Endothelial cell of umbilical vein (primary cell): ENCODE data around the gene C20orf141. TPM values are rescaled to one million over a fixed set of nuclear protein-coding genes. Genes with fewer than 3 reads are reported as not detected.

Experiments
- BruUV-seq: library from RNA; stranded (reverse); fragments of 400-500 nt; replicated peaks from 2 replicates; lab custom pipeline; 2021; lab: Mats Ljungman, UMichigan
- CTCF ChIA-PET: fragments of 300-600, 350-600 bp; sonication (Branson Sonifier 250); formaldehyde crosslinking; loops from one replicate; lab custom pipeline; 2021; ENCODE audit warnings: antibody characterized with exemption, inconsistent platforms; lab: Charles Lee
- POLR2A ChIA-PET: fragments of 300-600, 350-600 bp; sonication (Branson Sonifier 250); formaldehyde crosslinking; loops from one replicate; lab custom pipeline; 2021; ENCODE audit warnings: antibody characterized with exemption, inconsistent platforms; lab: Charles Lee
- DNase-seq: peaks from one replicate; pipeline ENCODE4 v3.0.0-alpha.2; 2011; ENCODE audit warnings: low read depth, low spot score
- FAIRE-seq: peaks from 2 replicates; lab custom pipeline; 2011; peaks lifted over from hg19 to GRCh38; lab: Jason Lieb, UNC
- H2AFZ ChIP-seq: 2 replicates; pipeline ENCODE4 v1.6.0; 2012; ENCODE audit warnings: low read depth, low read length, control low read depth, inconsistent platforms
- H3K27ac ChIP-seq: 2 replicates; pipeline ENCODE4 v1.5.1; 2011; ENCODE audit warnings: low read depth, mild to moderate bottlenecking, control low read depth, low read length, moderate library complexity; ENCODE audit not compliant: insufficient read depth
- H3K27me3 ChIP-seq, 2 experiments: 2 replicates each; pipeline versions ENCODE4 v1.6.0 to v1.6.1; 2011; ENCODE audit warnings: low read length in 2 of 2, mixed read lengths in 1 of 2; ENCODE audit not compliant: control insufficient read depth in 2 of 2, insufficient read depth in 2 of 2
- H3K36me3 ChIP-seq, 2 experiments: 2 replicates in 1 of 2; 3 replicates in 1 of 2; pipeline ENCODE4 v1.5.1; 2011; ENCODE audit warnings: low read length in 2 of 2, mild to moderate bottlenecking in 1 of 2, moderate library complexity in 1 of 2; ENCODE audit not compliant: control insufficient read depth in 2 of 2, insufficient read depth in 2 of 2; ENCODE audit errors: extremely low read depth in 1 of 2
- H3K4me1 ChIP-seq: 3 replicates; pipeline ENCODE4 v1.5.1; 2011; ENCODE audit warnings: mild to moderate bottlenecking, low read length; ENCODE audit not compliant: control insufficient read depth, insufficient read depth; ENCODE audit errors: extremely low read depth
- H3K4me2 ChIP-seq: 2 replicates; pipeline ENCODE4 v1.6.1; 2011; ENCODE audit warnings: low read length, control low read depth, mixed read lengths; ENCODE audit not compliant: insufficient read depth
- H3K4me3 ChIP-seq, 3 experiments: fragments of 200-600 bp in 1 of 3; sonication (generic), shearing (Covaris generic) in 1 of 3; replicated peaks in 1 of 3; 2 replicates each; pipeline ENCODE4 v1.5.1; 2011 to 2016; ENCODE audit warnings: control low read depth in 3 of 3, low read length in 3 of 3, mild to moderate bottlenecking in 2 of 3, inconsistent platforms in 1 of 3, low read depth in 1 of 3, moderate library complexity in 1 of 3; ENCODE audit not compliant: insufficient read depth in 1 of 3
- H3K79me2 ChIP-seq: 2 replicates; pipeline ENCODE4 v1.6.0; 2012; ENCODE audit warnings: low read length, inconsistent platforms; ENCODE audit not compliant: control insufficient read depth, insufficient read depth
- H3K9ac ChIP-seq: replicated peaks from 2 replicates; pipeline ENCODE3; 2011; ENCODE audit warnings: low read length, control low read depth; ENCODE audit not compliant: insufficient read depth; ENCODE audit errors: extremely low read depth
- H3K9me1 ChIP-seq: replicated peaks from 3 replicates; pipeline ENCODE4 v1.6.0; 2011; ENCODE audit warnings: mild to moderate bottlenecking, low read length; ENCODE audit not compliant: control insufficient read depth, insufficient read depth; ENCODE audit errors: extremely low read depth
- H3K9me3 ChIP-seq: replicated peaks from 2 replicates; pipeline ENCODE4 v1.5.1; 2012; ENCODE audit warnings: low read length, inconsistent platforms; ENCODE audit not compliant: control insufficient read depth, insufficient read depth
- H4K20me1 ChIP-seq: replicated peaks from 2 replicates; pipeline ENCODE3; 2011; ENCODE audit warnings: mild to moderate bottlenecking, low read length; ENCODE audit not compliant: control insufficient read depth, insufficient read depth; ENCODE audit errors: extremely low read depth
- EZH2 ChIP-seq: IDR thresholded peaks from 2 replicates; pipeline ENCODE4 v1.6.1; 2012; ENCODE audit warnings: borderline replicate concordance, low read depth, mild to moderate bottlenecking, moderate library complexity, low read length, inconsistent platforms; ENCODE audit not compliant: severe bottlenecking
- FOS ChIP-seq: IDR thresholded peaks from 2 replicates; pipeline ENCODE4 v1.6.1; 2011; ENCODE audit warnings: mild to moderate bottlenecking, low read length, moderate library complexity, borderline replicate concordance; ENCODE audit not compliant: insufficient read depth
- GATA2 ChIP-seq: IDR thresholded peaks from 2 replicates; pipeline ENCODE4 v1.7.0; 2011; ENCODE audit warnings: low read depth, mild to moderate bottlenecking, moderate library complexity, mixed read lengths, low read length; ENCODE audit not compliant: insufficient read length, insufficient read depth
- JUN ChIP-seq: IDR thresholded peaks from 2 replicates; pipeline ENCODE4 v1.6.1; 2011; ENCODE audit warnings: borderline replicate concordance, low read depth; ENCODE audit not compliant: insufficient read length, insufficient read depth
- MYC ChIP-seq: IDR thresholded peaks from one replicate; pipeline ENCODE4 v1.6.1; 2011; ENCODE audit warnings: mild to moderate bottlenecking, low read depth, low read length
- POLR2A ChIP-seq: IDR thresholded peaks from 2 replicates; pipeline ENCODE4 v1.6.1; 2012; ENCODE audit warnings: low read depth, mild to moderate bottlenecking, control low read depth, low read length
- POLR2AphosphoS5 ChIP-seq: IDR thresholded peaks from 2 replicates; pipeline ENCODE4 v1.6.1; 2012; ENCODE audit warnings: low read depth, mild to moderate bottlenecking, control low read depth, low read length, moderate library complexity; ENCODE audit not compliant: insufficient read depth
- dilution Hi-C: fragments of 300-500 bp; cut with MboI; formaldehyde crosslinking; loops from one replicate; pipeline ENCODE4 v1.15.0; 2019; ENCODE audit warnings: low sequenced_read_pairs; ENCODE audit not compliant: extremely low pct_ligation_motif_present
- intact Hi-C: fragments of 100-400 bp; cut with micrococcal nuclease; formaldehyde crosslinking; loops from one replicate; pipeline ENCODE4 v1.10.0; 2022
- polyA plus RNA-seq, 4 experiments: library from polyadenylated mRNA; depleted of rRNA in 3 of 4; stranded (reverse) in 3 of 4; unstranded in 1 of 4; fragments of >200 nt; gene quantifications; 2 replicates each; pipeline versions ENCODE4 v1.2.1 to v1.2.3, GENCODE V29; 2011 to 2012; ENCODE audit warnings: missing spikeins in 1 of 4
- total RNA-seq: library from RNA; stranded (reverse); gene quantifications from 2 replicates; pipeline ENCODE4 v1.2.3, GENCODE V29; 2021
- TF ChIP-seq, protein P1 (sequence below), 2 donors: IDR thresholded peaks; 1 replicate in 1 of 2; 2 replicates in 1 of 2; pipeline ENCODE4 v1.5.1; 2011; ENCODE audit warnings: low read length in 2 of 2, mild to moderate bottlenecking in 2 of 2, moderate library complexity in 2 of 2, control low read depth in 1 of 2, inconsistent platforms in 1 of 2, low read depth in 1 of 2; ENCODE audit not compliant: insufficient read depth in 1 of 2; ENCODE audit errors: extremely low read depth in 1 of 2
- TF ChIP-seq, protein P2 (sequence below): IDR thresholded peaks from 2 replicates; pipeline ENCODE4 v1.6.1; 2011; ENCODE audit not compliant: insufficient read depth, insufficient read length

The C20orf141 gene
- total and polyA plus RNA-seq, 2 donors (not counting 3 experiments of a cell fraction or from before 2014, with no cell fraction given) = not detected

DNA sequence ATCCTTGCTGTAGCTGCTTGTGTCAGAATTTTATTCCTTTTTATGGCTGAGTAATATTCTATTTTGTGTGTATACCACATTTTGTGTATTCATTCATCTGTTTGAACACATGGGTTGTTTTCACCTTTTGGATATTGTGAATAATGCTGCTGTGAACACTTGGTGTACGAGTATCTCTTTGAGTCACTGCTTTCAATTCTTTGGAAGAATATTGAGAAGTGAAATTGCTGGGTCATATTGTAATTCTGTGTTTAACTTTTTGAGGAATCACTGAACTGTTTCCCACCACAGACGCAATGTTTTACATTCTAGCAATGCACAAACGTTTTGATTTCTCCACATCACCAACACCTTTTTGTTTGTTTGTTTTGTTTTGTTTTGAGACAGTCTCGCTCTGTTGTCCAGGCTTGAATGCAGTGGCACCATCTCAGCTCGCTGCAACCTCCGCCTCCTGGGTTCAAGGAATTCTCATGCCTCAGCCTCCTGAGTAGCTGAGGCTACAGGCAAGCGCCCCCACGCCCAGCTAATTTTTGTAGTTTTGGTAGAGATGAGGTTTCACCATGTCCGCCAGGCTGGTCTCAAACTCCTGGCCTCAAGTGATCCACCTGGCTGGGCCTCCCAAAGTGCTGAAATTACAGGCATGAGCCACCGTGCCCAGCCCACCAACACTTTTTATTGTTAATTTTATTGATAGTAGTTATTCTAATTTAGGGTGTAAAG is 36.0 kb upstream of the C20orf141 start:
- H4K20me1 ChIP-seq = no peaks in the 10 kb centered on the region
- BruUV-seq = no TSS peak
- H3K4me2 ChIP-seq = no peak overlapping the region
- H3K4me3 ChIP-seq = no peak overlapping the region
- H3K9me3 ChIP-seq = no peaks in the 10 kb centered on the region
- no peak for FAIRE-seq
- H3K36me3 ChIP-seq = no peaks in the 10 kb centered on the region
- H3K9me1 ChIP-seq = no peaks in the 10 kb centered on the region
- H2AFZ ChIP-seq = no peak overlapping the region
- intact Hi-C loops = no loop called here
- H3K4me1 ChIP-seq = no peaks in the 10 kb centered on the region
- CTCF ChIA-PET = no interaction called here
- peaks cover 8 to 9% of the 10 kb centered on the region in 2 experiments for H3K27me3 ChIP-seq
- POLR2A ChIA-PET = no interaction called here
- TF ChIP-seq POLR2A (no peak), MYC (no peak), EZH2 (no peak), POLR2AphosphoS5 (no peak), GATA2 (no peak), FOS (no peak), JUN (no peak)
- TF ChIP-seq, protein P1, sequence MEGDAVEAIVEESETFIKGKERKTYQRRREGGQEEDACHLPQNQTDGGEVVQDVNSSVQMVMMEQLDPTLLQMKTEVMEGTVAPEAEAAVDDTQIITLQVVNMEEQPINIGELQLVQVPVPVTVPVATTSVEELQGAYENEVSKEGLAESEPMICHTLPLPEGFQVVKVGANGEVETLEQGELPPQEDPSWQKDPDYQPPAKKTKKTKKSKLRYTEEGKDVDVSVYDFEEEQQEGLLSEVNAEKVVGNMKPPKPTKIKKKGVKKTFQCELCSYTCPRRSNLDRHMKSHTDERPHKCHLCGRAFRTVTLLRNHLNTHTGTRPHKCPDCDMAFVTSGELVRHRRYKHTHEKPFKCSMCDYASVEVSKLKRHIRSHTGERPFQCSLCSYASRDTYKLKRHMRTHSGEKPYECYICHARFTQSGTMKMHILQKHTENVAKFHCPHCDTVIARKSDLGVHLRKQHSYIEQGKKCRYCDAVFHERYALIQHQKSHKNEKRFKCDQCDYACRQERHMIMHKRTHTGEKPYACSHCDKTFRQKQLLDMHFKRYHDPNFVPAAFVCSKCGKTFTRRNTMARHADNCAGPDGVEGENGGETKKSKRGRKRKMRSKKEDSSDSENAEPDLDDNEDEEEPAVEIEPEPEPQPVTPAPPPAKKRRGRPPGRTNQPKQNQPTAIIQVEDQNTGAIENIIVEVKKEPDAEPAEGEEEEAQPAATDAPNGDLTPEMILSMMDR (IDR thresholded peaks at IDR 0.05; ENCODE audit: extremely low read depth in 1 of 2, insufficient read depth in 1 of 2, low read depth in 1 of 2, low read length in 2 of 2) = no peak
- TF ChIP-seq, protein P2, sequence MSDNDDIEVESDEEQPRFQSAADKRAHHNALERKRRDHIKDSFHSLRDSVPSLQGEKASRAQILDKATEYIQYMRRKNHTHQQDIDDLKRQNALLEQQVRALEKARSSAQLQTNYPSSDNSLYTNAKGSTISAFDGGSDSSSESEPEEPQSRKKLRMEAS = no peak
- DNase-seq = no peak
- H3K9ac ChIP-seq = no peak overlapping the region
- H3K79me2 ChIP-seq = no peaks in the 10 kb centered on the region
- no peak overlapping the region for H3K27ac ChIP-seq
- dilution Hi-C loops = no loop called here
